ENCODE measurements around the gene AP1S3. TPM values are rescaled to one million over a fixed set of nuclear protein-coding genes. Genes with fewer than 3 reads are reported as not detected.
A peak's percentile ranks its signal among the peaks of the same experiment; 100 is the strongest.

AP1S3 gene
- total RNA-seq (1 to 10 TPM; 2.1 to 8.5 (median 4.5) TPM), polyA plus RNA-seq (1 to 10 TPM; 1.9 to 3.1 TPM)

- peaks cover 0 to 5% (median 3%) of the 10 kb centered on the region in 3 donors for H3K4me1 ChIP-seq
- no peaks in the 10 kb centered on the region for H3K36me3 ChIP-seq
- ATAC-seq (peak; percentile 96 to 98 (median 98)), FAIRE-seq (no peak), DNase-seq (peak; percentile 82 to 94 (median 85))
- intact Hi-C loops (cut with DNase I): no loop called here
- no peak for TF ChIP-seq CTCF (IDR thresholded peaks at IDR 0.05)
- no peaks in the 10 kb centered on the region for H3K27me3 ChIP-seq
- WGBS, 2 donors: 0 to 1% methylated on average over 55 to 82 of the region's 82 CpGs
- H3K27ac ChIP-seq: peak within 1 kb of the TSS; percentile 42 to 85 (median 75)
- H3K4me3 ChIP-seq: peak within 1 kb of the TSS; percentile 51 to 79 (median 62)
- no peaks in the 10 kb centered on the region for H3K9me3 ChIP-seq
These were observed at the start of gene AP1S3 for GRCh38 chr2:223837287-223838061. Gene AP1S3 (minus strand): TSS chr2:223837582. CDS start chr2:223837450, 132 bp downstream.

GRCh38 chr2:223887127-223887526 lies 49.7 kb upstream of the AP1S3 start:
- Histone ChIP-seq H3K36me3 (peaks cover 0 to 17% (median 0%) of the 10 kb centered on the region in 3 donors), H3K27ac (no peak overlapping the region), H3K27me3 (no peaks in the 10 kb centered on the region), H3K4me3 (no peak overlapping the region), H3K4me1 (no peaks in the 10 kb centered on the region), H3K9me3 (no peaks in the 10 kb centered on the region)
- FAIRE-seq: no peak
- WGBS, 2 donors: 91 to 95% methylated on average over 5 of the region's 5 CpGs
- intact Hi-C loops (cut with DNase I): no loop called here
- ATAC-seq: peak in 2 of 4 donors; percentile 32 to 39
- TF ChIP-seq CTCF (IDR thresholded peaks at IDR 0.05): no peak
- no peak for DNase-seq

- FAIRE-seq (no peak), DNase-seq (no peak), ATAC-seq (no peak)
- H3K4me3 ChIP-seq: no peak overlapping the region
- no peak overlapping the region for H3K27ac ChIP-seq
- H3K9me3 ChIP-seq: no peaks in the 10 kb centered on the region
- intact Hi-C loops (cut with DNase I): no loop called here
- H3K27me3 ChIP-seq: no peaks in the 10 kb centered on the region
- H3K36me3 ChIP-seq: peaks cover 0 to 21% (median 0%) of the 10 kb centered on the region in 3 donors
- no peak for TF ChIP-seq CTCF (IDR thresholded peaks at IDR 0.05)
- 0% methylated on average over 2 of the region's 2 CpGs for WGBS, 2 donors
- no peaks in the 10 kb centered on the region for H3K4me1 ChIP-seq
These were observed 49.3 kb upstream of the AP1S3 start for GRCh38 chr2:223886726-223887125.

GRCh38 chr2:223884399-223884798 lies 47.0 kb upstream of the AP1S3 start:
- Histone ChIP-seq H3K27ac (no peak overlapping the region), H3K4me1 (no peaks in the 10 kb centered on the region), H3K36me3 (peaks cover 0 to 40% (median 0%) of the 10 kb centered on the region in 3 donors), H3K4me3 (no peak overlapping the region), H3K9me3 (no peaks in the 10 kb centered on the region), H3K27me3 (no peaks in the 10 kb centered on the region)
- no peak for TF ChIP-seq CTCF (IDR thresholded peaks at IDR 0.05)
- FAIRE-seq (no peak), ATAC-seq (no peak), DNase-seq (no peak)
- 93% methylated on average over 3 of the region's 3 CpGs for WGBS, 2 donors
- intact Hi-C loops (cut with DNase I): no loop called here

GRCh38 chr2:223882715-223883114 lies 45.3 kb upstream of the AP1S3 start:
- intact Hi-C loops (cut with DNase I): no loop called here
- H3K4me3 ChIP-seq: no peak overlapping the region
- DNase-seq (no peak), ATAC-seq (no peak), FAIRE-seq (no peak)
- no peaks in the 10 kb centered on the region for H3K4me1 ChIP-seq
- TF ChIP-seq CTCF (IDR thresholded peaks at IDR 0.05): no peak
- peaks cover 0 to 53% (median 3%) of the 10 kb centered on the region in 3 donors for H3K36me3 ChIP-seq
- 92 to 94% methylated on average over 5 of the region's 5 CpGs for WGBS, 2 donors
- no peaks in the 10 kb centered on the region for H3K27me3 ChIP-seq
- H3K27ac ChIP-seq: no peak overlapping the region
- no peaks in the 10 kb centered on the region for H3K9me3 ChIP-seq
